CD14-positive monocyte (primary cell): Measurements from ENCODE around the gene ABCA2. TPM values are rescaled to one million over a fixed set of nuclear protein-coding genes. Genes with fewer than 3 reads are reported as not detected.

Experiments
- DNase-seq, 3 donors: peaks; one replicate each; pipeline ENCODE4 v3.0.0-alpha.2; 2011 to 2022
- H2AFZ ChIP-seq: 2 replicates; pipeline ENCODE4 v1.6.0; 2012; ENCODE audit warnings: mild to moderate bottlenecking, low read depth, low read length, inconsistent platforms; ENCODE audit not compliant: insufficient read depth, poor library complexity, severe bottlenecking
- H3K27ac ChIP-seq, 2 donors: 1 replicate in 1 of 2; 2 replicates in 1 of 2; pipeline ENCODE4 v1.5.1; 2012 to 2013; ENCODE audit warnings: low read length in 2 of 2, control low read depth in 1 of 2, inconsistent platforms in 1 of 2, low read depth in 1 of 2, mild to moderate bottlenecking in 1 of 2
- H3K27me3 ChIP-seq, 2 donors: one replicate each; pipeline versions ENCODE4 v1.6.0 to v1.6.1; 2011 to 2013; ENCODE audit warnings: low read length in 2 of 2; ENCODE audit not compliant: control insufficient read depth in 2 of 2, insufficient read depth in 2 of 2
- H3K36me3 ChIP-seq, 2 donors: replicated peaks in 1 of 2; 1 replicate in 1 of 2; 2 replicates in 1 of 2; pipeline versions ENCODE4 v1.5.1 to v1.6.1; 2012 to 2013; ENCODE audit warnings: low read length in 2 of 2, control low read depth in 1 of 2, inconsistent platforms in 1 of 2, mild to moderate bottlenecking in 1 of 2; ENCODE audit not compliant: insufficient read depth in 2 of 2, control insufficient read depth in 1 of 2
- H3K4me1 ChIP-seq, 2 donors: 1 replicate in 1 of 2; 2 replicates in 1 of 2; pipeline versions ENCODE4 v1.5.1 to v1.6.1; 2012 to 2013; ENCODE audit warnings: low read length in 2 of 2, control low read depth in 1 of 2, inconsistent platforms in 1 of 2, mild to moderate bottlenecking in 1 of 2, moderate library complexity in 1 of 2; ENCODE audit not compliant: insufficient read depth in 2 of 2, control insufficient read depth in 1 of 2
- H3K4me2 ChIP-seq: replicated peaks from 2 replicates; pipeline ENCODE3; 2012; ENCODE audit warnings: low read length, moderate library complexity, mild to moderate bottlenecking; ENCODE audit not compliant: poor library complexity, severe bottlenecking; ENCODE audit errors: extremely low read depth
- H3K4me3 ChIP-seq, 3 experiments: fragments of 200-600 bp in 1 of 3; sonication (generic) in 1 of 3; replicated peaks in 1 of 3; 1 replicate in 2 of 3; 2 replicates in 1 of 3; pipeline ENCODE4 v1.5.1; 2011 to 2013; ENCODE audit warnings: low read length in 3 of 3, mild to moderate bottlenecking in 3 of 3, control low read depth in 2 of 3, low read depth in 2 of 3, inconsistent platforms in 1 of 3, moderate library complexity in 1 of 3
- H3K79me2 ChIP-seq: 2 replicates; pipeline ENCODE4 v1.6.0; 2012; ENCODE audit warnings: mild to moderate bottlenecking, control low read depth, inconsistent platforms, low read length, moderate library complexity; ENCODE audit not compliant: insufficient read depth
- H3K9ac ChIP-seq: 2 replicates; pipeline ENCODE4 v1.6.0; 2017; ENCODE audit warnings: low read length, mild to moderate bottlenecking; ENCODE audit not compliant: insufficient read depth, poor library complexity, severe bottlenecking
- H3K9me3 ChIP-seq, 2 donors: replicated peaks in 1 of 2; 1 replicate in 1 of 2; 2 replicates in 1 of 2; pipeline versions ENCODE4 v1.5.1 to v1.6.1; 2012 to 2013; ENCODE audit warnings: low read length in 2 of 2, control low read depth in 1 of 2; ENCODE audit not compliant: control insufficient read depth in 1 of 2, insufficient read depth in 1 of 2
- H4K20me1 ChIP-seq: 2 replicates; pipeline ENCODE4 v1.6.0; 2012; ENCODE audit warnings: mild to moderate bottlenecking, low read length, control low read depth, moderate library complexity; ENCODE audit not compliant: insufficient read depth
- H3K27ac Mint-ChIP-seq, 7 donors: one replicate each; pipeline ENCODE4 v1.8.0; 2020; ENCODE audit warnings: mild to moderate bottlenecking in 7 of 7, mixed read lengths in 7 of 7, moderate library complexity in 6 of 7, inconsistent platforms in 2 of 7
- H3K27me3 Mint-ChIP-seq, 3 donors: one replicate each; pipeline ENCODE4 v1.8.0; 2021 to 2022; ENCODE audit warnings: low read depth in 3 of 3, mild to moderate bottlenecking in 3 of 3, mixed read lengths in 3 of 3, moderate library complexity in 3 of 3, inconsistent platforms in 1 of 3
- H3K36me3 Mint-ChIP-seq, 2 donors: one replicate each; pipeline ENCODE4 v1.8.0; 2020; ENCODE audit warnings: mixed read lengths in 2 of 2, inconsistent platforms in 1 of 2, mild to moderate bottlenecking in 1 of 2
- H3K4me1 Mint-ChIP-seq: one replicate; pipeline ENCODE4 v1.8.0; 2020; ENCODE audit warnings: mild to moderate bottlenecking, mixed read lengths
- H3K4me3 Mint-ChIP-seq, 2 donors: one replicate each; pipeline ENCODE4 v1.8.0; 2020; ENCODE audit warnings: mild to moderate bottlenecking in 2 of 2, mixed read lengths in 2 of 2, moderate library complexity in 1 of 2
- H3K9me3 Mint-ChIP-seq, 7 donors: one replicate each; pipeline ENCODE4 v1.8.0; 2020 to 2022; ENCODE audit warnings: mixed read lengths in 7 of 7, mild to moderate bottlenecking in 6 of 7, moderate library complexity in 6 of 7, inconsistent platforms in 2 of 7
- CTCF ChIP-seq: fragments of 200-600 bp; IDR thresholded peaks from one replicate; pipeline ENCODE4 v1.8.0; 2022; ENCODE audit warnings: antibody characterized with exemption, mild to moderate bottlenecking
- WGBS: methylation state at CpG from one replicate; pipeline ENCODE4 v1.1.5; 2013; ENCODE audit warnings: missing lambda C conversion rate; ENCODE audit not compliant: insufficient coverage; 5-methylcytosine and 5-hydroxymethylcytosine counted together
- intact Hi-C, 2 donors: fragments of 100-400 bp; cut with micrococcal nuclease; formaldehyde crosslinking; loops; one replicate each; pipeline versions ENCODE4 v1.15.0 to v1.15.1; 2023
- polyA plus RNA-seq, 3 donors: library from polyadenylated mRNA; depleted of rRNA in 1 of 3; unstranded in 2 of 3; stranded (reverse) in 1 of 3; fragments of 300-500 nt in 2 of 3; fragments of >200 nt in 1 of 3; fragmentation: Illumina TruSeq in 2 of 3; gene quantifications; 1 replicate in 2 of 3; 2 replicates in 1 of 3; pipeline ENCODE4 v1.2.3, GENCODE V29; 2012 to 2021

ABCA2 gene
- polyA plus RNA-seq, 3 donors, result 0.18 to 30.7 (median 0.40) TPM

DNA sequence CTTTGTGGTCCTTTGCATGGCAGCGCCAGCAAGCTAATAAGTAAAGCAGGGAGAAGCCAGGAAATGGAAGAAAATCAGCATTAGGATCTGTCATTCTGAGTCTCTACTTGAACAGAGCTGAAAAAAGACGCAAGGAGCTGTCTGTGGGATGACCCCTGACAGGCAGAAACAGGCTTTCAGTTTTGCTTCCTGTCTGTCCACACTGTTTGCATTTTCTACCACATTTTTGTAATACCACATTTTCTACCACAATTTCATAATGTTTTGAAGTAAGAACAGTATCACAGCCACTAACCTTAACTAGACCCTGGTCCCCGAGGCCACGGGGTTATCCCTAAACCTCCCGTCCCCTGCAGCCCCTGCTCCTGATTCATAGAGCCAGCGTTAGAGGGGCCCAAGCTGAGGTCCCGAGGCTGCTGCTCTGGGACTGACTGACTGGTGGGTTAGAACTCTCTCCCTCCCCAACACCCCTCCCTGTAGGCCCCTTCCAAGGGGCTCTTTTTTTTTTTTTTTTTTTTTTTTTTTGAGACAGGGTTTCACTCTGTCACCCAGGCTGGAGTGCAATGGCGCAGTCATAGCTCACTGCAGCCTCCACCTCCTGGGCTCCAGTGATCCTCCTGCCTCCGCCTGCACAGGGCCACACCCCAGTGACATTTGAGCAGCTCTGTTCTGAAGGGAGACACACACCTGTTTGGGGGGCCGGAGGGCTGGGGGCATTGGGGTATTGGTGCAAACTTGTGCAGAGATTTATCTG lies 27.7 kb downstream of the ABCA2 start:
- H3K27me3 Mint-ChIP-seq, result peaks cover 19 to 33% (median 26%) of the 10 kb centered on the region in 3 donors
- no peak for TF ChIP-seq CTCF
- Histone ChIP-seq H3K27ac (peak overlapping the region; percentile 62 to 83), H3K4me2 (peak overlapping the region; percentile 70), H3K9me3 (peaks cover 0 to 9% of the 10 kb centered on the region in 2 donors), H3K4me3 (peak overlapping the region in 1 of 3 experiments; percentile 59), H3K36me3 (no peaks in the 10 kb centered on the region), H4K20me1 (peaks cover 6% of the 10 kb centered on the region), H3K79me2 (no peaks in the 10 kb centered on the region), H3K27me3 (peaks cover 0 to 27% of the 10 kb centered on the region in 2 donors), H3K9ac (no peak overlapping the region), H3K4me1 (peaks cover 64 to 69% of the 10 kb centered on the region in 2 donors), H2AFZ (peak overlapping the region; percentile 63)
- H3K9me3 Mint-ChIP-seq, result peaks cover 3 to 10% (median 7%) of the 10 kb centered on the region in 7 donors
- peak overlapping the region; percentile 70 to 83 for H3K4me3 Mint-ChIP-seq
- H3K27ac Mint-ChIP-seq, result peak overlapping the region; percentile 90 to 97 (median 95)
- H3K4me1 Mint-ChIP-seq, result peaks cover 57% of the 10 kb centered on the region
- DNase-seq, result peak; percentile 56 to 74 (median 58)
- H3K36me3 Mint-ChIP-seq, result peaks cover 0 to 2% of the 10 kb centered on the region in 2 donors
- intact Hi-C loops, result no loop called here
- 17% methylated on average over 6 of the region's 10 CpGs for WGBS

DNA sequence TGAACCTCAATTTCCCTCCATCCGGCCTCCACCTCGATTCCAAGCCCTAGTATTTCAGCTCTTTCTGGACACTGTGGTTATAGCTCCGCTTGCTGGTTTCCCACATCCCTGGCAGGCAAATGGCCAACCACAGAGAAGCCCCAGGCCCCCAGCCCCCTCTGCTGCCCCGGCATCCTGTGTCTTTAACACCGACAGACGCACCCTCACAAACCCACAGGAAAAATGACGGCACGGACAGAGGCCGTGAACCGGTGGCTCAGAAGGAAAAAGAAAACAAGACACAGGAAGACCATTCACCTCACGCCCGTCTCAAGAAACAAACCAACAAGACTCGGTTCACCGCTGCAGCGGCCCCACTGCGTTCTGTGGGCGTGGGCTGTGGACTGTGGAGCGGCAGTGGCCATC lies 30.2 kb downstream of the ABCA2 start:
- DNase-seq, result no peak
- no peak overlapping the region for H3K4me2 ChIP-seq
- Mint-ChIP-seq H3K27ac (peak overlapping the region in 2 of 7 donors; percentile 18 to 25), H3K27me3 (peaks cover 23 to 50% (median 39%) of the 10 kb centered on the region in 3 donors), H3K36me3 (peaks cover 10 to 12% of the 10 kb centered on the region in 2 donors), H3K4me1 (peaks cover 70% of the 10 kb centered on the region), H3K4me3 (peak overlapping the region; percentile 32 to 67), H3K9me3 (peaks cover 0 to 7% (median 0%) of the 10 kb centered on the region in 7 donors)
- peaks cover 76 to 90% of the 10 kb centered on the region in 2 donors for H3K4me1 ChIP-seq
- no peak overlapping the region for H3K4me3 ChIP-seq
- intact Hi-C loops, result loop anchor here in 1 of 2 donors (5.0 kb wide), 1 partner anchor 34 kb away; the partner anchor contains the start of gene FUT7
- H3K27ac ChIP-seq, result no peak overlapping the region
- H4K20me1 ChIP-seq, result peaks cover 27% of the 10 kb centered on the region
- peaks cover 16% of the 10 kb centered on the region for H3K79me2 ChIP-seq
- H3K9me3 ChIP-seq, result no peaks in the 10 kb centered on the region
- H3K9ac ChIP-seq, result no peak overlapping the region
- peak overlapping the region; percentile 22 for H2AFZ ChIP-seq
- TF ChIP-seq CTCF, result no peak
- peaks cover 6 to 9% of the 10 kb centered on the region in 2 donors for H3K36me3 ChIP-seq
- H3K27me3 ChIP-seq, result peaks cover 0 to 41% of the 10 kb centered on the region in 2 donors
- 11% methylated on average over 9 of the region's 18 CpGs for WGBS
